Upper lobe of right lung (tissue), 1 donor: ENCODE data around the gene FANCC. TPM values are rescaled to one million over a fixed set of nuclear protein-coding genes. Genes with fewer than 3 reads are reported as not detected.

Experiments used
- ATAC-seq: fragments of 200-7000 bp; cut with Tn5 transposase; one replicate; pipeline ENCODE4 v1.9.1; 2020; ENCODE audit warnings: mild to moderate bottlenecking, moderate library complexity
- DNase-seq: peaks from one replicate; pipeline ENCODE4 v3.0.0-alpha.2; 2020
- H3K27ac ChIP-seq: fragments of 200-600 bp; one replicate; pipeline ENCODE4 v1.8.0; 2022
- H3K27me3 ChIP-seq: fragments of 200-600 bp; one replicate; pipeline ENCODE4 v1.8.0; 2022; ENCODE audit warnings: mild to moderate bottlenecking
- H3K36me3 ChIP-seq: fragments of 200-600 bp; one replicate; pipeline ENCODE4 v1.8.0; 2022
- H3K4me1 ChIP-seq: fragments of 200-600 bp; one replicate; pipeline ENCODE4 v1.8.0; 2022
- H3K4me3 ChIP-seq: fragments of 200-600 bp; one replicate; pipeline ENCODE4 v1.8.0; 2022; ENCODE audit warnings: mild to moderate bottlenecking
- H3K9me3 ChIP-seq: fragments of 200-600 bp; one replicate; pipeline ENCODE4 v1.8.0; 2022
- intact Hi-C: fragments of 100-400 bp; cut with DNase I; formaldehyde crosslinking; loops from one replicate; pipeline ENCODE4 v1.11.0; 2022
- total RNA-seq: library from RNA; stranded (reverse); fragmentation: NEBNext Ultra II Directional; extraction: Animal tissue kit (Norgen Biotek cat#: 25700); gene quantifications from one replicate; pipeline ENCODE4 v1.2.1, GENCODE V29; 2021
- TF ChIP-seq, protein P1 (sequence below): fragments of 200-600 bp; IDR thresholded peaks from one replicate; pipeline ENCODE4 v1.8.0; 2022; ENCODE audit warnings: antibody characterized with exemption
- donor health status: DM: no; HTN: yes; CAD: no; lungs with severe emphysema.

The FANCC gene
- total RNA-seq, 1 donor from 2014 or later: 13.5 TPM

DNA sequence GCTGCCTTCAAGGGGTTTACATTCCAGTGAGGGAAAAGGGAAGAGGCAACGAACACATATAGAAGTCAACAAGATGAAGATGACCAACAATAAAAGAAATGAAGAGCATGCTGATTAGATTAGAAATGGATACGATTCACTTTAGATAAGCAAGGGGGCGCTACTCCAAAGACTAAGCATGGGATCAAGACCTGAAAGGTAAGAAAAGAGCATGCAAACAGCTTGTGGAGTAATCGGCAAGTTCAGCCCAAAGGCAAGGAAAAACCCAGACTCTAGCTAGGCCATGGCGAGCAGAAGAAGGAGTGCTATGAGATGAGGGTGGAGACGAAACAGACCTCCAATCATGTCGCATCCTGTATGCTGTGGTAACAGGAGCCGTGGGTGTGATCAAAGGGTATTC, 124.4 kb downstream of the FANCC start:
- H3K36me3 ChIP-seq: no peaks in the 10 kb centered on the region
- intact Hi-C loops: no loop called here
- TF ChIP-seq, protein P1, sequence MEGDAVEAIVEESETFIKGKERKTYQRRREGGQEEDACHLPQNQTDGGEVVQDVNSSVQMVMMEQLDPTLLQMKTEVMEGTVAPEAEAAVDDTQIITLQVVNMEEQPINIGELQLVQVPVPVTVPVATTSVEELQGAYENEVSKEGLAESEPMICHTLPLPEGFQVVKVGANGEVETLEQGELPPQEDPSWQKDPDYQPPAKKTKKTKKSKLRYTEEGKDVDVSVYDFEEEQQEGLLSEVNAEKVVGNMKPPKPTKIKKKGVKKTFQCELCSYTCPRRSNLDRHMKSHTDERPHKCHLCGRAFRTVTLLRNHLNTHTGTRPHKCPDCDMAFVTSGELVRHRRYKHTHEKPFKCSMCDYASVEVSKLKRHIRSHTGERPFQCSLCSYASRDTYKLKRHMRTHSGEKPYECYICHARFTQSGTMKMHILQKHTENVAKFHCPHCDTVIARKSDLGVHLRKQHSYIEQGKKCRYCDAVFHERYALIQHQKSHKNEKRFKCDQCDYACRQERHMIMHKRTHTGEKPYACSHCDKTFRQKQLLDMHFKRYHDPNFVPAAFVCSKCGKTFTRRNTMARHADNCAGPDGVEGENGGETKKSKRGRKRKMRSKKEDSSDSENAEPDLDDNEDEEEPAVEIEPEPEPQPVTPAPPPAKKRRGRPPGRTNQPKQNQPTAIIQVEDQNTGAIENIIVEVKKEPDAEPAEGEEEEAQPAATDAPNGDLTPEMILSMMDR: no peak

DNA sequence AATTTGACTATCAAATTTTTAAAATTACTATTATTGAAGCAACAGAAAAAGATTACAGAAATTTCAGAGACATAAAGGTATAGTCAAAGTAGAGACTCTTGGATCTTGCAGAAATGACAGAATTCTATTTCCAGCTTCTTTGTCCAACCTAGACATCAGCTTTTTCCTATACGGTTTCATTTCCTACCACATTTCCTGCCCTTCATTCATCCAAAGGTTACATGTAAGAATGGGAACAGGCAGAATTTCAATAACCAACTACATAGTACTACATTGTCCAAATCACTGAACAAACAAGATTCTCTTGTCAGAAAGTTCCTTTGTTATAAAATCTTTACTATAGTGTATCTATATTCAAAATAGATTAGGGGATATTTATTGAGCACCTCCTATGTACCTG, 124.9 kb downstream of the FANCC start:
- DNase-seq (no peak), ATAC-seq (no peak)
- H3K4me3 ChIP-seq: no peak overlapping the region
- no peaks in the 10 kb centered on the region for H3K27me3 ChIP-seq
- TF ChIP-seq, protein P1: no peak
- intact Hi-C loops: no loop called here
- H3K27ac ChIP-seq: no peak overlapping the region
- H3K36me3 ChIP-seq: no peaks in the 10 kb centered on the region
- H3K4me1 ChIP-seq: peaks cover 22% of the 10 kb centered on the region
- no peaks in the 10 kb centered on the region for H3K9me3 ChIP-seq

More for the DNA sequence above, 124.4 kb downstream of the FANCC start:
- ATAC-seq (no peak), DNase-seq (no peak)
- no peaks in the 10 kb centered on the region for H3K9me3 ChIP-seq
- no peak overlapping the region for H3K27ac ChIP-seq
- no peaks in the 10 kb centered on the region for H3K27me3 ChIP-seq
- H3K4me1 ChIP-seq: peaks cover 20% of the 10 kb centered on the region
- H3K4me3 ChIP-seq: no peak overlapping the region

DNA sequence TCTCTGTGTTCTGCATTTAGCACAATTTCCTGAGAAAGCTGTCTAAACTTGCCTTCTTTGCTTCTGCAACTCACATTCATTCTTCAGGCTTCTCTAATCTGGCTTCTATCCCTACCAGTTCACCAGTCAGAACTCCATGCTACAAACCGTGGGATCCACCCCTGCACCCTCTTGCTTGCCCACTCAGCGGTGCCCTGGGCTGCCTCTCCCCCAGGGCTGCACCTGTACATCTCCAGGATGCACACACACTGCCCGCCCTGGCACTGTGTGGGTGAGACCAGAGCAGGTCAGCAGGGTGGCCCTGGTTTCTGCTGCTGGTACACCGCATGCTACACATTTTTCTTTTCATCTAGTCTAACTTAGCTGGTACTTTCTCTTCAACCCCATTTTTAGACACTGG, 127.1 kb downstream of the FANCC start:
- ATAC-seq: peak; percentile 31
- Histone ChIP-seq H3K27ac (peak overlapping the region; percentile 70), H3K36me3 (no peaks in the 10 kb centered on the region), H3K27me3 (no peaks in the 10 kb centered on the region), H3K4me3 (no peak overlapping the region), H3K4me1 (peaks cover 22% of the 10 kb centered on the region), H3K9me3 (no peaks in the 10 kb centered on the region)
- no peak for DNase-seq
- intact Hi-C loops: no loop called here
- TF ChIP-seq, protein P1: no peak

DNA sequence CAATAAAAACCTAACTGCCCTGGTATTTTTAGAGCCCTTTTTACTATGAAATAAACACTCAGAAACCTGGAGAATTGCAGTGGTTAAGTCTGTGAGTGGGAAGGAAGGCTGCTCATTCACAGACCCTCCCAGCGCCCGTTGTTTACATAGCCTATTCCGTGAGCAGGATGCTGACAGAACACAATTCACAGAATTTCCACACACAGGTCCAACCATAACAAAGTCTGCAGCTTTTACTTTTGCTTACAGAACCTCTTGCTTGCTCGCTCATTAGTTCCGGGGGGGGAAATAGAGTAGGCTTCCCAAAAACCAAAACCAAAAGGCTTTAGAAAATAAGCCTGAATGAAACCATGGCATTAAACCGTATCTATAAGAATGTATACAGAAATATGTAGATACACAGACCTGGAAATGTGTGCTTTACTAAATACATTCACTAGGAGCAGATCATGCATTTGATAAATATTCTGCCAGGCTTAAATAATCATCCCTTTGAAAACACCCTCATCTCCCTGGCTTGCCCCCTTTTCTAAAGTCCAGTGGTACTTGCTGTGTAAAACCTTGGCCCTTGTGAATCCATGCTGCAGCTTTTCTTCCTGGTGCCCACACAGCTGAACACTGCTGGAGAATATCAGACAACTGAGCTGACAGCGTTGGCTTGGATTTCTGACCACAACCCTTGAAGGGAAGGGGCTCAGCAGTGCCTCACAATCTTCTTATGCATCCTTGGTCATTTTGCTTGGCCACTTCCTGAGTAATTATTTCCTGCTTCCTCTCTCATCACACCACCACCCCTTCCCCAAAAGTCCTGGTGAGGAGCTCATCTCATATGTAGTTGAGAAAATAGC, 128.0 kb downstream of the FANCC start:
- no peak for DNase-seq
- intact Hi-C loops: no loop called here
- Histone ChIP-seq H3K4me3 (peak overlapping the region; percentile 28), H3K27ac (peak overlapping the region; percentile 70), H3K36me3 (no peaks in the 10 kb centered on the region), H3K27me3 (no peaks in the 10 kb centered on the region), H3K4me1 (peaks cover 22% of the 10 kb centered on the region), H3K9me3 (no peaks in the 10 kb centered on the region)
- TF ChIP-seq, protein P1: no peak
- ATAC-seq: peak; percentile 65

DNA sequence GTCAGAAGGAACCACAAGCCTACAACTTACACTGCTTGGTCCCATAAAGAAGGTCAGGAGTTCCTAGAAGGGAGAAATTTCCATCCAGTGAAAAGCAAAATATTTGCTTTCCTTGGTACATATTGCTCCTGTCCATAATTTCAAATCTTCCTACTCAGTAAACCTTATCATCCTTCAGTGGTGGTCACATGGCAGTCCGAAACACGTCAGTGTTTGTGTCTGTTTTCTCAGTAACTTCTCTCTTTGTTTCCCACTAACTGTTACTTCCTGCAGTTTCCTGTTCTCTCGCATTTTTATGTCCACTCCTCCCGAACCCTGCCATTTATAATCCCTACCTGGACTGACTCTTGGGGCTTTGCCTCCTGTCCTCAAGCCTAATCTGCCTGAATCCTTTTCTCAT, 129.1 kb downstream of the FANCC start:
- Histone ChIP-seq H3K27me3 (no peaks in the 10 kb centered on the region), H3K4me3 (no peak overlapping the region), H3K27ac (peak overlapping the region; percentile 70), H3K36me3 (no peaks in the 10 kb centered on the region), H3K9me3 (no peaks in the 10 kb centered on the region), H3K4me1 (peaks cover 22% of the 10 kb centered on the region)
- ATAC-seq: no peak
- intact Hi-C loops: no loop called here
- DNase-seq: no peak
- TF ChIP-seq, protein P1: no peak
